ENCODE measurements around the gene ATP9B.
"Not testable (repeated sequence)": the region's sequence is repeated elsewhere in the genome, so short reads cannot be mapped to it uniquely, and the experiment has no call there.

ATP9B gene

GRCh38 chr18:79071503-79072210, 2.5 kb downstream of the ATP9B start:
- no peak for DNase-seq

- not testable (repeated sequence) for DNase-seq
These were observed 3.5 kb downstream of the ATP9B start for GRCh38 chr18:79072655-79073054.

- no peak for DNase-seq
These were observed 8.0 kb downstream of the ATP9B start for GRCh38 chr18:79077181-79077580.

- DNase-seq: not testable (repeated sequence)
These were observed 9.6 kb downstream of the ATP9B start for GRCh38 chr18:79078791-79079190.

GRCh38 chr18:79092874-79093273, 23.7 kb downstream of the ATP9B start:
- DNase-seq: no peak

GRCh38 chr18:79093986-79094385, 24.8 kb downstream of the ATP9B start:
- no peak for DNase-seq

- no peak for DNase-seq
These were observed 26.0 kb downstream of the ATP9B start for GRCh38 chr18:79095216-79095615.

- no peak for DNase-seq
These were observed 31.8 kb downstream of the ATP9B start for GRCh38 chr18:79100944-79101343.

GRCh38 chr18:79102886-79103285, 33.7 kb downstream of the ATP9B start:
- no peak for DNase-seq

- no peak for DNase-seq
These were observed 34.9 kb downstream of the ATP9B start for GRCh38 chr18:79104137-79104536.

- DNase-seq: no peak
These were observed 36.3 kb downstream of the ATP9B start for GRCh38 chr18:79105455-79105854.

- DNase-seq: no peak
These were observed 36.9 kb downstream of the ATP9B start for GRCh38 chr18:79106084-79106483.

GRCh38 chr18:79107886-79108285, 38.7 kb downstream of the ATP9B start:
- DNase-seq: no peak

- no peak for DNase-seq
These were observed 39.5 kb downstream of the ATP9B start for GRCh38 chr18:79108549-79109215.

GRCh38 chr18:79111483-79111882, 42.3 kb downstream of the ATP9B start:
- DNase-seq: no peak

- no peak for DNase-seq
These were observed 48.2 kb downstream of the ATP9B start for GRCh38 chr18:79117385-79117784.

GRCh38 chr18:79117788-79118187, 48.6 kb downstream of the ATP9B start:
- DNase-seq: no peak

GRCh38 chr18:79118797-79119196, 49.6 kb downstream of the ATP9B start:
- DNase-seq: no peak

- DNase-seq: no peak
These were observed 52.7 kb downstream of the ATP9B start for GRCh38 chr18:79121746-79122474.

- DNase-seq: no peak
These were observed 54.8 kb downstream of the ATP9B start for GRCh38 chr18:79123948-79124347.

GRCh38 chr18:79129120-79129519, 59.9 kb downstream of the ATP9B start:
- DNase-seq: no peak

GRCh38 chr18:79133724-79134123, 64.5 kb downstream of the ATP9B start:
- no peak for DNase-seq

- DNase-seq: no peak
These were observed 66.7 kb downstream of the ATP9B start for GRCh38 chr18:79135924-79136323.

GRCh38 chr18:79136742-79137141, 67.5 kb downstream of the ATP9B start:
- DNase-seq: no peak
